OCI-LY3 (cell line): ENCODE results near the gene MORC3.
"Not testable (repeated sequence)": the region's sequence is repeated elsewhere in the genome, so short reads cannot be mapped to it uniquely, and the experiment has no call there.

Source experiments
- H2AFZ ChIP-seq: fragments of 200-600, 300-600 bp; shearing (Covaris generic); 2 replicates; pipeline ENCODE4 v1.6.0; 2014; ENCODE audit warnings: antibody characterized with exemption, low read depth, low read length
- H3K27ac ChIP-seq: fragments of 200-600, 300-600 bp; sonication (generic); 2 replicates; pipeline ENCODE4 v1.5.1; 2014; ENCODE audit warnings: mild to moderate bottlenecking, low read length, moderate library complexity, mixed read lengths
- H3K27me3 ChIP-seq: fragments of 200-600, 300-600 bp; sonication (generic); 2 replicates; pipeline ENCODE4 v1.6.1; 2014; ENCODE audit warnings: low read depth, low read length, mixed read lengths
- H3K36me3 ChIP-seq: fragments of 200-600, 300-600 bp; sonication (generic); replicated peaks from 2 replicates; pipeline ENCODE3; 2014; ENCODE audit warnings: low read depth, low read length, mixed read lengths
- H3K4me1 ChIP-seq: fragments of 300-600, 200-600 bp; sonication (generic); 2 replicates; pipeline ENCODE4 v1.6.1; 2014; ENCODE audit warnings: low read length, mixed read lengths
- H3K4me2 ChIP-seq: fragments of 200-600, 300-600 bp; sonication (generic); 2 replicates; pipeline ENCODE4 v1.6.1; 2014; ENCODE audit warnings: low read length, mixed read lengths
- H3K4me3 ChIP-seq: fragments of 300-600, 200-600 bp; sonication (generic); 2 replicates; pipeline ENCODE4 v1.5.1; 2014; ENCODE audit warnings: antibody characterized with exemption, mild to moderate bottlenecking, low read length, moderate library complexity
- H3K79me2 ChIP-seq: fragments of 300-600, 200-600 bp; shearing (Covaris generic); 2 replicates; pipeline ENCODE4 v1.6.1; 2014; ENCODE audit warnings: mild to moderate bottlenecking, low read length, mixed read lengths
- H3K9ac ChIP-seq: fragments of 300-600, 200-600 bp; shearing (Covaris generic); 2 replicates; pipeline ENCODE4 v1.6.0; 2014; ENCODE audit warnings: mild to moderate bottlenecking, low read length, moderate library complexity
- H3K9me3 ChIP-seq: fragments of 200-600, 300-600 bp; shearing (Covaris generic); 2 replicates; pipeline ENCODE4 v1.6.1; 2014; ENCODE audit warnings: low read length, mixed read lengths; ENCODE audit not compliant: insufficient read depth
- H4K20me1 ChIP-seq: fragments of 200-600, 300-600 bp; sonication (generic); 2 replicates; pipeline ENCODE4 v1.6.1; 2016; ENCODE audit warnings: low read length, mixed read lengths; ENCODE audit not compliant: insufficient read depth
- CTCF ChIP-seq: fragments of 200-600, 300-600 bp; sonication (generic); IDR thresholded peaks from 2 replicates; pipeline ENCODE4 v1.5.1; 2014; ENCODE audit warnings: antibody characterized with exemption, low read length, low read depth
- EZH2phosphoT487 ChIP-seq: fragments of 200-600 bp; shearing (Covaris generic); IDR thresholded peaks from 2 replicates; pipeline ENCODE4 v1.6.1; 2018; ENCODE audit warnings: antibody characterized with exemption, mixed run types, low read depth

The MORC3 gene

GRCh38 chr21:36386031-36386642, 66.1 kb downstream of the MORC3 start:
- H3K36me3 ChIP-seq: peaks cover 17% of the 10 kb centered on the region
- no peaks in the 10 kb centered on the region for H3K9me3 ChIP-seq
- H3K4me2 ChIP-seq: peak overlapping the region; percentile 89
- 0 out of 2 replicates have a peak overlapping the region, but pooled peaks have one; percentile 19 for H3K27ac ChIP-seq
- H3K79me2 ChIP-seq: peaks cover 13% of the 10 kb centered on the region
- peaks cover 19% of the 10 kb centered on the region for H3K4me1 ChIP-seq
- peak overlapping the region; percentile 98 for H3K4me3 ChIP-seq
- no peaks in the 10 kb centered on the region for H4K20me1 ChIP-seq
- H2AFZ ChIP-seq: no peak overlapping the region
- peak overlapping the region; percentile 90 for H3K9ac ChIP-seq
- TF ChIP-seq EZH2phosphoT487 (no peak), CTCF (no peak)
- H3K27me3 ChIP-seq: no peaks in the 10 kb centered on the region

GRCh38 chr21:36388096-36388495, 68.1 kb downstream of the MORC3 start:
- no peak overlapping the region for H3K9ac ChIP-seq
- H3K9me3 ChIP-seq: no peaks in the 10 kb centered on the region
- no peak overlapping the region for H2AFZ ChIP-seq
- no peaks in the 10 kb centered on the region for H3K27me3 ChIP-seq
- peaks cover 22% of the 10 kb centered on the region for H3K36me3 ChIP-seq
- H3K4me2 ChIP-seq: no peak overlapping the region
- peaks cover 13% of the 10 kb centered on the region for H3K79me2 ChIP-seq
- H4K20me1 ChIP-seq: no peaks in the 10 kb centered on the region
- H3K27ac ChIP-seq: no peak overlapping the region; the same call in 1 of the 2 replicates
- TF ChIP-seq CTCF (no peak), EZH2phosphoT487 (no peak)
- H3K4me3 ChIP-seq: no peak overlapping the region
- peaks cover 19% of the 10 kb centered on the region for H3K4me1 ChIP-seq

GRCh38 chr21:36388835-36389234, 68.8 kb downstream of the MORC3 start:
- Histone ChIP-seq H3K79me2 (peaks cover 13% of the 10 kb centered on the region), H3K4me1 (peaks cover 19% of the 10 kb centered on the region), H4K20me1 (no peaks in the 10 kb centered on the region), H3K9me3 (no peaks in the 10 kb centered on the region), H3K9ac (peak overlapping the region; percentile 19; the same call in 1 of the 2 replicates), H2AFZ (no peak overlapping the region), H3K27me3 (no peaks in the 10 kb centered on the region), H3K27ac (peak overlapping the region; percentile 42), H3K4me3 (peak overlapping the region; percentile 37; the same call in 1 of the 2 replicates), H3K4me2 (peak overlapping the region; percentile 43), H3K36me3 (peaks cover 25% of the 10 kb centered on the region)
- TF ChIP-seq EZH2phosphoT487: no peak
- TF ChIP-seq CTCF: no peak; the same call in 1 of the 2 replicates

- not testable (repeated sequence) for H3K4me3 ChIP-seq, H3K4me2 ChIP-seq, H3K27ac ChIP-seq, H2AFZ ChIP-seq, H4K20me1 ChIP-seq, H3K9ac ChIP-seq, H3K79me2 ChIP-seq, H3K27me3 ChIP-seq, H3K9me3 ChIP-seq
- peaks cover 14% of the 10 kb centered on the region for H3K4me1 ChIP-seq
- H3K36me3 ChIP-seq: peaks cover 31% of the 10 kb centered on the region
These were observed 71.7 kb downstream of the MORC3 start for GRCh38 chr21:36391649-36392048.
